GM23248 (cell line): ENCODE measurements around the gene ZNF394. TPM values are rescaled to one million over a fixed set of nuclear protein-coding genes. Genes with fewer than 3 reads are reported as not detected.
A peak's percentile ranks its signal among the peaks of the same experiment; 100 is the strongest.
"Not testable (repeated sequence)": the region's sequence is repeated elsewhere in the genome, so short reads cannot be mapped to it uniquely, and the experiment has no call there.

Experiments
- DNase-seq: peaks from one replicate; pipeline ENCODE4 v3.0.0-alpha.2; 2015
- H2AFZ ChIP-seq: fragments of 200-600 bp; sonication (generic); 2 replicates; pipeline ENCODE4 v1.6.1; 2016; ENCODE audit warnings: antibody characterized with exemption
- H3F3A ChIP-seq: fragments of 200-600 bp; sonication (generic); 2 replicates; pipeline ENCODE4 v1.6.1; 2016; ENCODE audit warnings: mild to moderate bottlenecking, antibody characterized with exemption, mixed run types; ENCODE audit not compliant: insufficient read depth
- H3K27ac ChIP-seq: fragments of 200-600 bp; sonication (generic); 2 replicates; pipeline ENCODE4 v1.5.1; 2016; ENCODE audit warnings: mild to moderate bottlenecking
- H3K27me3 ChIP-seq: fragments of 200-600 bp; sonication (generic); replicated peaks from 2 replicates; pipeline ENCODE4 v1.6.1; 2016; ENCODE audit warnings: mild to moderate bottlenecking; ENCODE audit not compliant: insufficient read depth
- H3K36me3 ChIP-seq: fragments of 200-600 bp; sonication (generic); 2 replicates; pipeline ENCODE4 v1.6.1; 2016; ENCODE audit warnings: low read depth, mild to moderate bottlenecking
- H3K4me1 ChIP-seq: fragments of 200-600 bp; sonication (generic); 2 replicates; pipeline ENCODE4 v1.6.1; 2016; ENCODE audit warnings: mild to moderate bottlenecking; ENCODE audit not compliant: insufficient read depth
- H3K4me2 ChIP-seq: fragments of 200-600 bp; sonication (generic); one replicate; pipeline ENCODE4 v1.6.1; 2016; ENCODE audit warnings: mild to moderate bottlenecking; ENCODE audit not compliant: unreplicated experiment
- H3K4me3 ChIP-seq: fragments of 200-600 bp; sonication (generic); 2 replicates; pipeline ENCODE4 v1.5.1; 2016; ENCODE audit warnings: mild to moderate bottlenecking
- H3K79me2 ChIP-seq: fragments of 200-600 bp; sonication (generic); 2 replicates; pipeline ENCODE4 v1.6.1; 2016; ENCODE audit warnings: mild to moderate bottlenecking; ENCODE audit not compliant: insufficient read depth
- H3K9ac ChIP-seq: fragments of 200-600 bp; sonication (generic); 2 replicates; pipeline ENCODE4 v1.6.1; 2016; ENCODE audit warnings: mild to moderate bottlenecking
- H3K9me2 ChIP-seq: fragments of 200-600 bp; sonication (generic); 2 replicates; pipeline ENCODE4 v1.6.1; 2016; ENCODE audit warnings: mixed run types, mild to moderate bottlenecking, moderate library complexity; ENCODE audit not compliant: insufficient read depth
- H3K9me3 ChIP-seq: fragments of 200-600 bp; sonication (generic); one replicate; pipeline ENCODE4 v1.6.1; 2017; ENCODE audit warnings: low read depth
- H4K20me1 ChIP-seq: fragments of 200-600 bp; sonication (generic); 2 replicates; pipeline ENCODE4 v1.6.0; 2016; ENCODE audit not compliant: insufficient read depth
- EZH2 ChIP-seq: fragments of 200-600 bp; sonication (generic); IDR thresholded peaks from 2 replicates; pipeline ENCODE4 v1.6.1; 2018; ENCODE audit warnings: antibody characterized with exemption, mild to moderate bottlenecking; ENCODE audit not compliant: insufficient read depth, poor library complexity, severe bottlenecking
- EZH2phosphoT487 ChIP-seq: fragments of 200-600 bp; sonication (generic); IDR thresholded peaks from 2 replicates; pipeline ENCODE4 v1.6.1; 2018; ENCODE audit warnings: antibody characterized with exemption, moderate library complexity, mild to moderate bottlenecking, low read depth; ENCODE audit not compliant: insufficient read depth
- WGBS, 2 experiments: methylation state at CpG; one replicate each; pipeline ENCODE4 v1.1.6; 2015 to 2017; ENCODE audit warnings: low lambda C conversion rate in 2 of 2, low coverage in 1 of 2; ENCODE audit errors: missing lambda C conversion rate in 2 of 2; 5-methylcytosine and 5-hydroxymethylcytosine counted together
- in situ Hi-C: fragments of 300-500 bp; cut with MboI; formaldehyde crosslinking; loops from 2 replicates; pipeline ENCODE4 v1.15.0; 2020
- polyA plus RNA-seq: library from polyadenylated mRNA; unstranded; fragments of >200 nt; fragmentation: Nextera tagmentation; extraction: Ambion mirVana; gene quantifications from 2 replicates; pipeline ENCODE4 v1.2.1, GENCODE V29; 2016
- total RNA-seq: library from RNA; depleted of rRNA; stranded (reverse); fragments of >200 nt; shearing (Covaris generic); gene quantifications from 2 replicates; pipeline ENCODE4 v1.2.3, GENCODE V29; 2014

The ZNF394 gene
- total and polyA plus RNA-seq, 2 experiments from 2014 or later: 16.8 to 24.3 TPM

- H3K27ac ChIP-seq: peak overlapping the region; percentile 29
- no peak overlapping the region for H2AFZ ChIP-seq
- H3K27me3 ChIP-seq: no peaks in the 10 kb centered on the region
- H3F3A ChIP-seq: peaks cover 16% of the 10 kb centered on the region
- peaks cover 61% of the 10 kb centered on the region for H3K79me2 ChIP-seq
- peak; percentile 45 for DNase-seq
- H4K20me1 ChIP-seq: no peaks in the 10 kb centered on the region
- H3K4me1 ChIP-seq: peaks cover 11% of the 10 kb centered on the region
- H3K9me2 ChIP-seq: no peaks in the 10 kb centered on the region
- peak overlapping the region; percentile 35 for H3K4me2 ChIP-seq
- TF ChIP-seq EZH2phosphoT487: no peak
- no peak for TF ChIP-seq EZH2
- H3K36me3 ChIP-seq: peaks cover 12% of the 10 kb centered on the region; the same call in 1 of the 2 replicates
- no peak overlapping the region for H3K9ac ChIP-seq
- in situ Hi-C loops: no loop called here
- no peaks in the 10 kb centered on the region for H3K9me3 ChIP-seq
- 50 to 56% methylated on average over 1 of the region's 1 CpG for WGBS, 2 experiments
- no peak overlapping the region for H3K4me3 ChIP-seq
These were observed 14.0 kb upstream of the ZNF394 start for GRCh38 chr7:99514050-99514449.

- Histone ChIP-seq H3K9ac (peak overlapping the region; percentile 91), H3K4me3 (peak overlapping the region; percentile 87), H3K9me3 (no peaks in the 10 kb centered on the region), H3K4me1 (peaks cover 14% of the 10 kb centered on the region), H3K27me3 (no peaks in the 10 kb centered on the region), H3F3A (no peaks in the 10 kb centered on the region), H3K79me2 (peaks cover 70% of the 10 kb centered on the region), H2AFZ (peak overlapping the region; percentile 86), H4K20me1 (no peaks in the 10 kb centered on the region), H3K4me2 (peak overlapping the region; percentile 99), H3K36me3 (no peaks in the 10 kb centered on the region), H3K27ac (peak overlapping the region; percentile 77), H3K9me2 (no peaks in the 10 kb centered on the region)
- no peak for TF ChIP-seq EZH2phosphoT487
- no peak for TF ChIP-seq EZH2
- peak; percentile 45 for DNase-seq
- WGBS, 2 experiments: 1 to 2% methylated on average over 7 to 11 of the region's 11 CpGs
- in situ Hi-C loops: no loop called here
These were observed 5.2 kb upstream of the ZNF394 start for GRCh38 chr7:99505324-99505662.

GRCh38 chr7:99504603-99505323, 4.7 kb upstream of the ZNF394 start, which contains the start of gene ZKSCAN5:
TSS of gene ZKSCAN5 (plus strand) at chr7:99504662. CDS start at chr7:99506045, 1,383 bp downstream.
- H3K9me3 ChIP-seq: no peaks in the 10 kb centered on the region
- H3K27me3 ChIP-seq: no peaks in the 10 kb centered on the region
- peak within 1 kb of the TSS; percentile 91 for H3K9ac ChIP-seq
- peaks cover 14% of the 10 kb centered on the region for H3K4me1 ChIP-seq
- peak; percentile 100 for DNase-seq
- WGBS, 2 experiments: 1% methylated on average over 52 to 53 of the region's 53 CpGs
- H3K27ac ChIP-seq: peak within 1 kb of the TSS; percentile 77
- H3K9me2 ChIP-seq: no peaks in the 10 kb centered on the region
- H3F3A ChIP-seq: no peaks in the 10 kb centered on the region
- H3K4me3 ChIP-seq: peak within 1 kb of the TSS; percentile 87
- H3K79me2 ChIP-seq: peaks cover 70% of the 10 kb centered on the region
- H3K4me2 ChIP-seq: peak within 1 kb of the TSS; percentile 99
- no peaks in the 10 kb centered on the region for H4K20me1 ChIP-seq
- H2AFZ ChIP-seq: peak within 1 kb of the TSS; percentile 86
- TF ChIP-seq EZH2phosphoT487 (no peak), EZH2 (no peak)
- no peaks in the 10 kb centered on the region for H3K36me3 ChIP-seq
- in situ Hi-C loops: no loop called here

- 7 to 8% methylated on average over 19 of the region's 19 CpGs for WGBS, 2 experiments
- Histone ChIP-seq H3K9me2 (no peaks in the 10 kb centered on the region), H3K27me3 (no peaks in the 10 kb centered on the region), H3K9ac (peak overlapping the region; percentile 91), H4K20me1 (no peaks in the 10 kb centered on the region), H3K79me2 (peaks cover 70% of the 10 kb centered on the region), H3K36me3 (no peaks in the 10 kb centered on the region), H3K9me3 (no peaks in the 10 kb centered on the region), H3K27ac (peak overlapping the region; percentile 77), H3K4me3 (peak overlapping the region; percentile 87), H3F3A (peaks cover 5% of the 10 kb centered on the region; the same call in 1 of the 2 replicates), H3K4me1 (peaks cover 14% of the 10 kb centered on the region), H2AFZ (peak overlapping the region; percentile 86), H3K4me2 (peak overlapping the region; percentile 86)
- no peak for DNase-seq
- TF ChIP-seq EZH2phosphoT487: no peak
- no peak for TF ChIP-seq EZH2
- in situ Hi-C loops: no loop called here
These were observed 4.2 kb upstream of the ZNF394 start for GRCh38 chr7:99504281-99504602.

- 94 to 95% methylated on average over 12 of the region's 12 CpGs for WGBS, 2 experiments
- DNase-seq: peak; percentile 10
- peaks cover 19% of the 10 kb centered on the region for H3K4me1 ChIP-seq
- H3K36me3 ChIP-seq, in situ Hi-C loops, H3K9ac ChIP-seq, H4K20me1 ChIP-seq, H2AFZ ChIP-seq, H3K9me3 ChIP-seq, H3K27ac ChIP-seq, H3K27me3 ChIP-seq, H3K9me2 ChIP-seq, H3K4me2 ChIP-seq: not testable (repeated sequence)
- peaks cover 11% of the 10 kb centered on the region; the same call in 1 of the 2 replicates for H3F3A ChIP-seq
- H3K4me3 ChIP-seq: peak overlapping the region; percentile 99
- peaks cover 70% of the 10 kb centered on the region for H3K79me2 ChIP-seq
These were observed 1.2 kb upstream of the ZNF394 start for GRCh38 chr7:99501236-99501635.
